22Rv1 (cell line): ENCODE measurements around the gene TNRC6A.

ENCODE experiments used
- H3K27ac ChIP-seq: fragments of 450-650 bp; 2 replicates; pipeline ENCODE4 v1.5.1; 2017
- ZFX ChIP-seq: fragments of 450-650 bp; IDR thresholded peaks from 2 replicates; pipeline ENCODE4 v1.6.1; 2017; ENCODE audit warnings: antibody characterized with exemption, borderline replicate concordance
- TF ChIP-seq, protein P1 (sequence below): fragments of 450-650 bp; IDR thresholded peaks from 2 replicates; pipeline ENCODE4 v1.5.1; 2017; ENCODE audit warnings: mild to moderate bottlenecking

TNRC6A gene

DNA sequence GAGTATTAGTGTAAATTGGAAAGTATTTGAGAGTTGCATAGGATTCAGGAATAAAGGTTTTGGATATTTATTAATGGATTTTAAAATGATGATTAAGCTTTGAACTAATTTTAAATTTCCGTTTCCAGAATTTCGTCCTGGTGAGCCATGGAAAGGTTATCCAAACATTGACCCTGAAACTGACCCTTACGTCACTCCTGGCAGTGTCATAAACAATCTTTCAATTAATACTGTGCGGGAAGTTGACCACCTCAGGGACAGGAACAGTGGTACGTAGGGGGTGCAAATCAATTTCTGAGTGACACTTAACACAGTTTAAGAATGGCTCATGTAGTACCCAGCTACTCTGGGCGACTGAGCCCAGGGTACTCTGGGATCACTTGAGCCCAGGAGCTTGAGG is 87.2 kb downstream of the TNRC6A start:
- H3K27ac ChIP-seq = no peak overlapping the region
- TF ChIP-seq, protein P1, sequence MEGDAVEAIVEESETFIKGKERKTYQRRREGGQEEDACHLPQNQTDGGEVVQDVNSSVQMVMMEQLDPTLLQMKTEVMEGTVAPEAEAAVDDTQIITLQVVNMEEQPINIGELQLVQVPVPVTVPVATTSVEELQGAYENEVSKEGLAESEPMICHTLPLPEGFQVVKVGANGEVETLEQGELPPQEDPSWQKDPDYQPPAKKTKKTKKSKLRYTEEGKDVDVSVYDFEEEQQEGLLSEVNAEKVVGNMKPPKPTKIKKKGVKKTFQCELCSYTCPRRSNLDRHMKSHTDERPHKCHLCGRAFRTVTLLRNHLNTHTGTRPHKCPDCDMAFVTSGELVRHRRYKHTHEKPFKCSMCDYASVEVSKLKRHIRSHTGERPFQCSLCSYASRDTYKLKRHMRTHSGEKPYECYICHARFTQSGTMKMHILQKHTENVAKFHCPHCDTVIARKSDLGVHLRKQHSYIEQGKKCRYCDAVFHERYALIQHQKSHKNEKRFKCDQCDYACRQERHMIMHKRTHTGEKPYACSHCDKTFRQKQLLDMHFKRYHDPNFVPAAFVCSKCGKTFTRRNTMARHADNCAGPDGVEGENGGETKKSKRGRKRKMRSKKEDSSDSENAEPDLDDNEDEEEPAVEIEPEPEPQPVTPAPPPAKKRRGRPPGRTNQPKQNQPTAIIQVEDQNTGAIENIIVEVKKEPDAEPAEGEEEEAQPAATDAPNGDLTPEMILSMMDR = no peak
- no peak for TF ChIP-seq ZFX

DNA sequence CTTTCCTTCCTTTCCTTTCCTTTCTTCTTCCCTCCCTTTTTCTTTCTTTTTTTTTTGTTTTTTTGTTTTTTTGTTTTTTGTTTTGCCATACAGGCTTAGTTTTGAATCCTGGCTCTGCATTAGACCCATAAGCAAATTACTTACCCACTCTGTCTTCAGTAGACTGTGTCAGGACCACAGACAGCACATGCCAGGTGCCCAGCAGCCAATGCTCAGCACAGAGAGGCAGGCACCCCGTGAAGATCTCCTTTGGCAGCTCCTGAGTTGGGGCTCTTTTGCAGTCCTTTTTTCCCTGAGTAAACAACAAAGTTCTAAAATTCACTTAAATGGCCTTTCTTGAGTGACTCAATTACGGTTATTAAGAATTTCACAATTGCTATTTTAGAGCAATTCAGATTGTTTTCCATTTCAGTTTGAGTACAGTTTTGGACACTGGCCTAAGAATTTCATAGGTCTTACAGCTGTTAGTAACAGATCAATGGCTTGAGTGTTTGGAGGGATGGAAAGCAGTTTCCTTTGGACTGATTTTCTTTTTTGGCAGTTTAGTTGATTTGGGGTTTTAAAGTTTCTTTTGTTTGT is 90.1 kb downstream of the TNRC6A start:
- no peak overlapping the region for H3K27ac ChIP-seq
- TF ChIP-seq, protein P1 = no peak
- no peak for TF ChIP-seq ZFX

DNA sequence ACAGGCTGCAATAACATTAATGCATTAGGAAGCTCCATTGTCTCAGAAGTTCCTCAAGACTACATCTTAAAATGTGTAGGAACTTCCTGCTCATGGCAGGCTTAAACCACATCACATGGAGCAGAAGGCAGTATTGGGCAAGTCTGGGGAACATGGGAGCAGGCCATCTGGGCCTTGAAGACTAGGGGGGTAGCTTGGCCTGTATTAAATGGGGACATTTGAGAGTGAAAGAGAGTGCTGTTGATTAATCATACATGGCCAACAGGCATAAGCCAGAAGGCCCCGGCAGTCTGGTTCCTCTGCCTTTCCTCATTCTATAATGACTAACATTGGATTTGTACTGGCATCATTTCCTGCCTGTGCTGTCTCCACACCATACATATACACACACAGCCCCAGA is 91.1 kb downstream of the TNRC6A start:
- no peak overlapping the region for H3K27ac ChIP-seq
- TF ChIP-seq ZFX = no peak
- TF ChIP-seq, protein P1 = no peak

DNA sequence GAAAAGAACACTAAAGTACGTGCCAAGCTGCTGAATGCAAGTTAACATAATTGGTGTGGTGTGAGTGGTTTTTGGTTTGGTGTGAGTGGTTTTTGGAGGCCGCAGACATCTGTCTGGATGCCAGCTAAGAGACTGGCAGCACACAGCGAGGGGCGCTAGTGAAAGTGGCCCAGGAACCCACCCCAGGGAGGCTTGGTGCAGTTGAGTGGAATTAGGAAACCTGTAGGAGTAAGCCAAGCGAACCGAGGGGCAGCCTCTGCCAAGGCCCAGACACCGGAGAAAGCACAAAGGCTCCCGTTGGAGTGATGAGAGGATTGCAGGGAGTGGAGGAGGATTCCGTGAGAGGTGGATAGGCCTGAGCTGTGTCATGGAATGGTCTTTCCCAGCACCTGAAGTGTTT is 91.7 kb downstream of the TNRC6A start:
- TF ChIP-seq, protein P1 = no peak
- no peak for TF ChIP-seq ZFX
- no peak overlapping the region for H3K27ac ChIP-seq

DNA sequence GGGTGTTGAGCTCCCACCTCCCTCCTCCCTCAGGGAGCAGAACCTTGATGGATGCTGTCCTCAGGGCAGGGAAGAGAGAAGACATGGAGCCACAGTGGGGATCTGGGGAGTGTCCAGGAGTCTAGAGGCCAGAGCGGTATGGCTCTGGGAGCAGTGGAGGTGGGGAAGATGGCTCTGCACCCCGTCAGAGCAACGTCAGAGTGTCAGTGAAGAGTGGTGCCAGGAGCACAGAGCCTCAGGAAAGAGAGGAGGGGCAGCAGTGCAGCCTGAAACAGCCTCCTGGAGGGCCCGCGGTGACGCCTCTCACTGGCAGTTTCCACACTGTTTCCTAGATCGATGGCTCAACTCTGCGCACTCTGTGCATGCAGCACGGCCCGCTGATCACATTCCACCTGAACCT is 93.1 kb downstream of the TNRC6A start:
- H3K27ac ChIP-seq = no peak overlapping the region

DNA sequence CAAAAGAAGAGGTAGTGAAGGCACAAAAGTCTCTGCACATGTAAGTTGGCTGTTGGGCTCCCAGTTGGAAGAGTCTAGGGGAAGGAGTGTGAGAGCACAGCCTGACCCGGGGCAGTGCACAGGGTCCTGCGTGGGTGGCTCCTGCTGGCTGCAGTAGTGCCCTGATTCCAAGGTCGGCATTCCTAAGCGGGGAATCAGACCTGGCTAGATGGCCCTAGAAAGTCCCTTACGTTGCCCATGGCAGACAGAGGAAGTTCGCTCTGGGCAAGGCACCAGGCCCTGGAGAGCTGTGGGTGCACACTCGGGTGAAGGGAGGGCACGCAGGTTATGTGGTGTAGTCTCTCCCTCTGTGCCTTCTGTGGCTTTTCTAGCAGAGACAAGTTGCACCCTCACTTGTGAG is 93.5 kb downstream of the TNRC6A start:
- TF ChIP-seq ZFX = no peak
- TF ChIP-seq, protein P1 = no peak
- no peak overlapping the region for H3K27ac ChIP-seq

More for the DNA sequence above, 93.1 kb downstream of the TNRC6A start:
- TF ChIP-seq, protein P1 = no peak
- TF ChIP-seq ZFX = no peak

DNA sequence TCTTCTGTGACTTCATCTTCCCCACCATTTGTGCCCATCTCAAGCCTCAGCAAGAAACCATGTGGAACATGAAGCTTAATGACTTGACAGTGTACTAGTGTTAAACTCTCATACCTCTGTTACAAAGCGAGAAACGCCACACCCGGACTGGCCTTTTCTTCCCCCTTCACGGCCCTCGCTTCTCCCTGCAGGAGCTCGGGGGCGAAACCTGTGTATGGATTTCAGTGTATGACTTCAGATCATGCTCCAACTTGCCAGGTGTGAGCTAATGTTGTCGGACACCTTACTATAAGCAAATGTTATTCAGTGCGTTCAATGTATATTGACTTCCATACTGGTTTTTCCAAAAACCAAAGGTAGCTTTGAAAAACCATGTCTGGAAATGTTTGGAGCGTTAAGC is 96.2 kb downstream of the TNRC6A start:
- TF ChIP-seq, protein P1 = no peak
- TF ChIP-seq ZFX = no peak
- no peak overlapping the region for H3K27ac ChIP-seq
